Parathyroid adenoma (tissue), 2 donors: ENCODE data around the gene CCND2.

Source experiments
- H2AFZ ChIP-seq: fragments of 300-600 bp; sonication (generic); one replicate; pipeline ENCODE4 v1.7.0; 2017; ENCODE audit warnings: antibody characterized with exemption, mild to moderate bottlenecking
- H3K27ac ChIP-seq: fragments of 300-600 bp; sonication (generic); one replicate; pipeline ENCODE4 v1.7.0; 2017
- H3K27me3 ChIP-seq: fragments of 300-600 bp; sonication (generic); one replicate; pipeline ENCODE4 v1.7.0; 2017; ENCODE audit warnings: low read length; ENCODE audit not compliant: control insufficient read depth, insufficient read depth
- H3K36me3 ChIP-seq: fragments of 300-600 bp; sonication (generic); one replicate; pipeline ENCODE4 v1.7.0; 2017; ENCODE audit warnings: low read length; ENCODE audit not compliant: control insufficient read depth, insufficient read depth
- H3K4me1 ChIP-seq: fragments of 300-600 bp; sonication (generic); one replicate; pipeline ENCODE4 v1.7.0; 2017; ENCODE audit warnings: control low read depth
- H3K4me2 ChIP-seq: fragments of 300-600 bp; sonication (generic); one replicate; pipeline ENCODE4 v1.7.0; 2017; ENCODE audit warnings: low read length
- H3K4me3 ChIP-seq: fragments of 300-600 bp; sonication (generic); one replicate; pipeline ENCODE4 v1.7.0; 2017; ENCODE audit warnings: low read depth, low read length
- H3K79me2 ChIP-seq: fragments of 300-600 bp; sonication (generic); one replicate; pipeline ENCODE4 v1.7.0; 2017; ENCODE audit warnings: control low read depth
- H3K9ac ChIP-seq: fragments of 300-600 bp; sonication (generic); one replicate; pipeline ENCODE4 v1.7.0; 2017; ENCODE audit warnings: mild to moderate bottlenecking
- H3K9me3 ChIP-seq: fragments of 300-600 bp; sonication (generic); one replicate; pipeline ENCODE4 v1.7.0; 2017; ENCODE audit warnings: low read length; ENCODE audit not compliant: control insufficient read depth
- CTCF ChIP-seq: fragments of 300-600 bp; sonication (generic); IDR thresholded peaks from one replicate; pipeline ENCODE4 v1.7.0; 2017; ENCODE audit warnings: antibody characterized with exemption, mild to moderate bottlenecking
- donor health status: primary hyperparathyroidism.

The CCND2 gene

GRCh38 chr12:4277857-4278256 is 4.3 kb downstream of the CCND2 start:
- H3K79me2 ChIP-seq = peaks cover 65% of the 10 kb centered on the region
- H3K4me3 ChIP-seq = no peak overlapping the region
- peaks cover 36% of the 10 kb centered on the region for H3K4me1 ChIP-seq
- H3K9ac ChIP-seq = no peak overlapping the region
- H3K27ac ChIP-seq = no peak overlapping the region
- H3K36me3 ChIP-seq = no peaks in the 10 kb centered on the region
- TF ChIP-seq CTCF = no peak
- H2AFZ ChIP-seq = no peak overlapping the region
- no peaks in the 10 kb centered on the region for H3K27me3 ChIP-seq
- no peaks in the 10 kb centered on the region for H3K9me3 ChIP-seq
- peak overlapping the region; percentile 2 for H3K4me2 ChIP-seq

- H3K9ac ChIP-seq = no peak overlapping the region
- no peaks in the 10 kb centered on the region for H3K36me3 ChIP-seq
- peaks cover 33% of the 10 kb centered on the region for H3K4me1 ChIP-seq
- no peak for TF ChIP-seq CTCF
- H2AFZ ChIP-seq = no peak overlapping the region
- H3K79me2 ChIP-seq = peaks cover 72% of the 10 kb centered on the region
- no peak overlapping the region for H3K4me3 ChIP-seq
- H3K9me3 ChIP-seq = no peaks in the 10 kb centered on the region
- no peaks in the 10 kb centered on the region for H3K27me3 ChIP-seq
- no peak overlapping the region for H3K4me2 ChIP-seq
- no peak overlapping the region for H3K27ac ChIP-seq
Measured at GRCh38 chr12:4278329-4279197, 5.0 kb downstream of the CCND2 start.

DNA sequence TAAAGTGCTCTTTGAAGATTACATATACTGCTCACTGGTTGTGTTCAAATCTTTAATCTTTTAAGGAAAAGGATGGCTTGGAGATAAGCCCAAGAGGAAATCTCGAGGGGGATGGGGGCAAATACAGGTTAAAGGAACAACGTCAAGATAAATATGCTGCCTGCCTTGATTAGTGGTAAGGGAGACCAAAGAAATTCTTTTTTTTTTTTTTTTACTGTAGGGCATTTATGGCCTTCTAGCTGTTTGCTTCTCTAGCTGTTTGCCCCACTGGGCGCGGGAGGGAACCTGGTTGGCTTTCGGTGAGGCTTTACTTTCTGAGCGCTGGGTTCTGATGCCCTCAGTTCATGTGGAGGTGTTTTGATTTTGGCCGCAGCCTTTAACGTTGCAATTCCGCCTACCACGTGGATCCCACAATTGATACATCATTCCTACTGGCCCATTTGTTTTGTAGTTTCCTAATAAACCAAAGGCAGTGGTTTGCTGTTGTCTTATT is 5.7 kb downstream of the CCND2 start:
- Histone ChIP-seq H3K9ac (no peak overlapping the region), H3K4me2 (no peak overlapping the region), H3K27ac (no peak overlapping the region), H3K9me3 (no peaks in the 10 kb centered on the region), H3K27me3 (no peaks in the 10 kb centered on the region), H3K4me3 (no peak overlapping the region), H3K4me1 (peaks cover 35% of the 10 kb centered on the region), H3K36me3 (no peaks in the 10 kb centered on the region), H2AFZ (no peak overlapping the region), H3K79me2 (peaks cover 75% of the 10 kb centered on the region)
- TF ChIP-seq CTCF = no peak

DNA sequence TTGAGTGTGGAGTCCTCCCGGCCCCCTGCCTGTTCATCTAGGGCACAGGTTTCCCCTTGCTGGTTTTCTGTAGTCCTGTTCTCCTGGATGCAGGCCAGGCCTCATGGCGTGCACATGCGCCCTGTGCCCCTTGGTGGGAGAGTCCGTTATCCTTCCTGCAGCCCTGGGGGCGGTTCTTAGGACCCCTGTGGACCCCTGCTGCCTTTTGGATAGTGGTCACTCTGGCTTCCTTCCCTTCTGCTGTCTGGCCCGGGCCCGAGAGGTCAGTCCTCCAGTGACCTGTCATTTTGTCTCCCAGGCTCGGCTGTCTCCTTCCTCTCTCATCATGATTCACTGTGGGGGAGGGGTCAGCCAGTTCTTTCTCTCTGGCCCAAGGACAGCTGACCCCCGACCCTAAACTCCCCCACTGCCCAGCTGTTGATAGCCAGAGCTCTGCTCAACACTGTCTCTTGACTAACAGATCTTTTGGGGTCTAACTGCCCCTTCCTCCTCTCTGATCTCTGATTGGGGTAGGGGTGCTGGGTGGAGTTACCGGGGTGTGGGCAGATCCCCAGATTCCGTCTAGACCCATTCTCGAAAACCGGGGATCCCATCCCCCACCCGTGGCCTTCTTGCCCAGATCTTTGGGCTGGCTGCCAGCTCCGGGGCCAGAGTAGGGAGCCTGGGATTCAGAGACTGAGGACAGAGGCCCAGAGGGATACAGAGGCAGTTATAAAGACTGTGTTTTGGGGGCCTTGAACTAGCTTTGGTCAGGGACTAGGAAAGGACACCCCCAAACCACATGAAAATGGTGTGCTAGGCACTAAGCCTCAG is 7.0 kb downstream of the CCND2 start:
- Histone ChIP-seq H3K79me2 (peaks cover 76% of the 10 kb centered on the region), H3K4me3 (no peak overlapping the region), H3K27ac (no peak overlapping the region), H3K9me3 (no peaks in the 10 kb centered on the region), H3K4me1 (peaks cover 35% of the 10 kb centered on the region), H3K27me3 (no peaks in the 10 kb centered on the region), H3K4me2 (no peak overlapping the region), H3K9ac (no peak overlapping the region), H2AFZ (no peak overlapping the region), H3K36me3 (no peaks in the 10 kb centered on the region)
- no peak for TF ChIP-seq CTCF
